Mesothelial cell of epicardium (in vitro differentiated cells): ENCODE measurements around the gene FAM114A1. TPM values are rescaled to one million over a fixed set of nuclear protein-coding genes. Genes with fewer than 3 reads are reported as not detected.
"Not testable (repeated sequence)": the region's sequence is repeated elsewhere in the genome, so short reads cannot be mapped to it uniquely, and the experiment has no call there.

Experiments used
- DNase-seq, 2 experiments: peaks; one replicate each; pipeline ENCODE4 v3.0.0; 2021; ENCODE audit warnings: low spot score in 2 of 2; ENCODE audit not compliant: unreplicated experiment in 2 of 2
- H3K27ac Mint-ChIP-seq: 2 replicates; pipeline ENCODE4 v1.8.0; 2021; ENCODE audit warnings: mixed read lengths
- H3K27me3 Mint-ChIP-seq: 2 replicates; pipeline ENCODE4 v1.8.0; 2021; ENCODE audit warnings: low read depth, mixed read lengths
- H3K36me3 Mint-ChIP-seq: 2 replicates; pipeline ENCODE4 v1.8.0; 2021; ENCODE audit warnings: mixed read lengths
- H3K4me1 Mint-ChIP-seq: 2 replicates; pipeline ENCODE4 v1.8.0; 2021; ENCODE audit warnings: mixed read lengths
- H3K4me3 Mint-ChIP-seq: 2 replicates; pipeline ENCODE4 v1.8.0; 2021; ENCODE audit warnings: mild to moderate bottlenecking, moderate library complexity, mixed read lengths
- H3K9me3 Mint-ChIP-seq: 2 replicates; pipeline ENCODE4 v1.8.0; 2021; ENCODE audit warnings: mixed read lengths
- CTCF ChIP-seq: fragments of 200-600 bp; sonication (generic); IDR thresholded peaks from one replicate; pipeline ENCODE4 v1.5.0; 2021; ENCODE audit warnings: antibody characterized with exemption; ENCODE audit not compliant: unreplicated experiment
- total RNA-seq: library from RNA; stranded (reverse); gene quantifications from 3 replicates; pipeline ENCODE4 v1.2.1, GENCODE V29; 2021

Gene FAM114A1
- total RNA-seq, 1 donor from 2014 or later, result 53.7 TPM

- no peak for DNase-seq
- Mint-ChIP-seq H3K27me3 (no peaks in the 10 kb centered on the region), H3K27ac (no peak overlapping the region)
These were observed 114.9 kb downstream of the FAM114A1 start for GRCh38 chr4:38982361-38983095.

GRCh38 chr4:38983291-38983690 is 115.7 kb downstream of the FAM114A1 start:
- Mint-ChIP-seq H3K4me1 (peaks cover 4% of the 10 kb centered on the region), H3K27me3 (no peaks in the 10 kb centered on the region), H3K36me3 (no peaks in the 10 kb centered on the region), H3K27ac (no peak overlapping the region), H3K9me3 (no peaks in the 10 kb centered on the region), H3K4me3 (no peak overlapping the region)
- no peak for TF ChIP-seq CTCF
- DNase-seq, result no peak

More at GRCh38 chr4:38982361-38983095, 114.9 kb downstream of the FAM114A1 start:
- no peaks in the 10 kb centered on the region for H3K36me3 Mint-ChIP-seq
- no peak overlapping the region for H3K4me3 Mint-ChIP-seq
- TF ChIP-seq CTCF, result no peak
- peaks cover 4% of the 10 kb centered on the region for H3K4me1 Mint-ChIP-seq
- no peaks in the 10 kb centered on the region for H3K9me3 Mint-ChIP-seq

GRCh38 chr4:38983787-38984598 is 116.4 kb downstream of the FAM114A1 start:
- TF ChIP-seq CTCF, result no peak
- no peak for DNase-seq
- no peaks in the 10 kb centered on the region for H3K27me3 Mint-ChIP-seq
- H3K4me1 Mint-ChIP-seq, result peaks cover 4% of the 10 kb centered on the region
- H3K9me3 Mint-ChIP-seq, result no peaks in the 10 kb centered on the region
- no peak overlapping the region for H3K4me3 Mint-ChIP-seq
- no peaks in the 10 kb centered on the region for H3K36me3 Mint-ChIP-seq
- no peak overlapping the region for H3K27ac Mint-ChIP-seq

GRCh38 chr4:38985410-38986100 is 117.9 kb downstream of the FAM114A1 start:
- Mint-ChIP-seq H3K4me1 (peaks cover 4% of the 10 kb centered on the region), H3K4me3 (no peak overlapping the region), H3K9me3 (no peaks in the 10 kb centered on the region), H3K27ac (no peak overlapping the region), H3K36me3 (no peaks in the 10 kb centered on the region), H3K27me3 (no peaks in the 10 kb centered on the region)
- TF ChIP-seq CTCF, result no peak
- no peak for DNase-seq

- Mint-ChIP-seq H3K4me3 (no peak overlapping the region), H3K36me3 (no peaks in the 10 kb centered on the region), H3K27ac (no peak overlapping the region), H3K9me3 (no peaks in the 10 kb centered on the region), H3K27me3 (no peaks in the 10 kb centered on the region), H3K4me1 (peaks cover 4% of the 10 kb centered on the region)
- DNase-seq, result no peak
- no peak for TF ChIP-seq CTCF
These were observed 119.9 kb downstream of the FAM114A1 start for GRCh38 chr4:38987491-38987890.

- H3K27me3 Mint-ChIP-seq, H3K27ac Mint-ChIP-seq, DNase-seq, H3K9me3 Mint-ChIP-seq, H3K4me1 Mint-ChIP-seq, H3K4me3 Mint-ChIP-seq, H3K36me3 Mint-ChIP-seq: not testable (repeated sequence)
These were observed 120.7 kb downstream of the FAM114A1 start for GRCh38 chr4:38988353-38988752.
